GM12891 (cell line): ENCODE data around the gene NEK5.
"Not testable (repeated sequence)": the region's sequence is repeated elsewhere in the genome, so short reads cannot be mapped to it uniquely, and the experiment has no call there.

Experiments used
- POLR2A ChIP-seq: IDR thresholded peaks from 2 replicates; pipeline ENCODE4 v1.6.1; 2011; ENCODE audit warnings: low read depth, low read length, control low read depth
- POLR2AphosphoS5 ChIP-seq: IDR thresholded peaks from 2 replicates; pipeline ENCODE4 v1.6.1; 2011; ENCODE audit warnings: low read depth, low read length, control low read depth
- SPI1 ChIP-seq: IDR thresholded peaks from 2 replicates; pipeline ENCODE4 v1.6.1; 2011; ENCODE audit warnings: low read depth, low read length, control low read depth
- TAF1 ChIP-seq: IDR thresholded peaks from 2 replicates; pipeline ENCODE4 v1.6.1; 2011; ENCODE audit warnings: low read depth, low read length, control low read depth

DNA sequence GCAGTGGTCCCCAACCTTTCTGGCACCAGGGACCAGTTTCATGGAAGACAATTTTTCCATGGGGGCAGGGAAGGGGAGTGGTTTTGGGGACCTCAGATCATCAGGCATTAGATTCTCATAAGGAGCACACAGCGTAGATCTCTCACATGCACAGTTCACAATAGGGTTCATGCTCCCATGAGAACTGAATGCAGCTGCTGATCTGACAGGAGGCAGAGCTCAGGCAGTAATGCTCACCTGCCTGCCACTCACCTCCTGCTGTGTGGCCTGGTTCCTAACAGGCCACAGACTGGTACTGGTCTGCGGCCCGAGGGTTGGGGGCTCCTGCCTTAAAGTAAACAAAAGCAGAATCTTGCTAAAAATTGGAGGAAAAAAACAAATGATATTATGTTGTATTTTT lies 67.8 kb downstream of the NEK5 start:
- TF ChIP-seq POLR2A, TAF1, POLR2AphosphoS5, SPI1: not testable (repeated sequence)
